ENCODE results near the gene SHH.

The SHH gene

GRCh38 chr7:155811895-155812761 lies at the start of gene SHH:
SHH (minus strand) TSS chr7:155812463; CDS start chr7:155812122, 341 bp downstream.
- no peak for DNase-seq

GRCh38 chr7:155861480-155861868 lies 49.2 kb upstream of the SHH start:
- DNase-seq: no peak

GRCh38 chr7:155860840-155861479 lies 48.7 kb upstream of the SHH start:
- DNase-seq: no peak

- no peak for DNase-seq
Measured at GRCh38 chr7:155860461-155860839, 48.2 kb upstream of the SHH start.

GRCh38 chr7:155858521-155859061 lies 46.3 kb upstream of the SHH start:
- no peak for DNase-seq

GRCh38 chr7:155857141-155857540 lies 44.9 kb upstream of the SHH start:
- DNase-seq: no peak

- no peak for DNase-seq
Measured at GRCh38 chr7:155856656-155857055, 44.4 kb upstream of the SHH start.

GRCh38 chr7:155852426-155853301 lies 40.4 kb upstream of the SHH start:
- DNase-seq: no peak

- no peak for DNase-seq
Measured at GRCh38 chr7:155851892-155852291, 39.6 kb upstream of the SHH start.

GRCh38 chr7:155850766-155851678 lies 38.8 kb upstream of the SHH start:
- DNase-seq: no peak

- no peak for DNase-seq
Measured at GRCh38 chr7:155850001-155850436, 37.8 kb upstream of the SHH start.

- no peak for DNase-seq
Measured at GRCh38 chr7:155848691-155849669, 36.7 kb upstream of the SHH start.

GRCh38 chr7:155847821-155848435 lies 35.7 kb upstream of the SHH start:
- DNase-seq: no peak

GRCh38 chr7:155846936-155847335 lies 34.7 kb upstream of the SHH start:
- no peak for DNase-seq

GRCh38 chr7:155846156-155846555 lies 33.9 kb upstream of the SHH start:
- DNase-seq: no peak

- DNase-seq: no peak
Measured at GRCh38 chr7:155845226-155845625, 33.0 kb upstream of the SHH start.

- no peak for DNase-seq
Measured at GRCh38 chr7:155844526-155844925, 32.3 kb upstream of the SHH start.

- DNase-seq: no peak
Measured at GRCh38 chr7:155844019-155844453, 31.8 kb upstream of the SHH start.

- DNase-seq: no peak
Measured at GRCh38 chr7:155843426-155844018, 31.3 kb upstream of the SHH start.
